Measurements from ENCODE around the gene FNDC7. TPM values are rescaled to one million over a fixed set of nuclear protein-coding genes. Genes with fewer than 3 reads are reported as not detected.
A peak's percentile ranks its signal among the peaks of the same experiment; 100 is the strongest.

FNDC7 gene
- total and polyA plus RNA-seq, 3 donors from 2014 or later = 3.2 to 11.2 (median 7.6) TPM

- Histone ChIP-seq H3K27me3 (no peaks in the 10 kb centered on the region), H3K27ac (no peak overlapping the region), H3K4me1 (peaks cover 5% of the 10 kb centered on the region), H3K4me3 (no peak overlapping the region), H3K36me3 (ENCODE audit: low read depth, missing control alignments) (no peaks in the 10 kb centered on the region), H3K9me3 (no peaks in the 10 kb centered on the region)
- TF ChIP-seq CTCF (IDR thresholded peaks at IDR 0.05) (no peak), POLR2A (IDR thresholded peaks at IDR 0.05) (no peak)
- DNase-seq = peak; percentile 55
- intact Hi-C loops (cut with DNase I; ENCODE audit: low total_unique reads) = no loop called here
- WGBS, 2 donors = 40 to 47% methylated on average over 2 of the region's 2 CpGs
Observed at GRCh38 chr1:108686614-108687313, 25.9 kb upstream of the FNDC7 start.

- H3K4me3 ChIP-seq = peak overlapping the region; percentile 93 to 94
- H3K27ac ChIP-seq = peak overlapping the region; percentile 98 to 99
- H3K4me1 ChIP-seq = peaks cover 16% of the 10 kb centered on the region
- TF ChIP-seq POLR2A (IDR thresholded peaks at IDR 0.05) (no peak), CTCF (IDR thresholded peaks at IDR 0.05) (no peak)
- intact Hi-C loops (cut with DNase I; ENCODE audit: low total_unique reads) = no loop called here
- H3K9me3 ChIP-seq = no peaks in the 10 kb centered on the region
- WGBS, 2 donors = 21 to 23% methylated on average over 12 of the region's 12 CpGs
- no peaks in the 10 kb centered on the region for H3K36me3 ChIP-seq (ENCODE audit: low read depth, missing control alignments)
- DNase-seq = no peak
- no peaks in the 10 kb centered on the region for H3K27me3 ChIP-seq
Observed at GRCh38 chr1:108691128-108691941, 21.4 kb upstream of the FNDC7 start.

GRCh38 chr1:108691942-108692723 lies 20.6 kb upstream of the FNDC7 start, which contains the start of gene PRPF38B:
TSS of gene PRPF38B (plus strand) at chr1:108692310. CDS start at chr1:108692592, 282 bp downstream.
- peaks cover 16% of the 10 kb centered on the region for H3K4me1 ChIP-seq
- no peak for TF ChIP-seq CTCF (IDR thresholded peaks at IDR 0.05)
- peak; percentile 51 for TF ChIP-seq POLR2A (IDR thresholded peaks at IDR 0.05)
- H3K9me3 ChIP-seq = no peaks in the 10 kb centered on the region
- WGBS, 2 donors = 0% methylated on average over 26 to 43 of the region's 59 CpGs
- intact Hi-C loops (cut with DNase I; ENCODE audit: low total_unique reads) = no loop called here
- peak within 1 kb of the TSS; percentile 93 to 94 for H3K4me3 ChIP-seq
- peak within 1 kb of the TSS; percentile 98 to 99 for H3K27ac ChIP-seq
- H3K36me3 ChIP-seq (ENCODE audit: low read depth, missing control alignments) = no peaks in the 10 kb centered on the region
- DNase-seq = peak; percentile 97
- H3K27me3 ChIP-seq = no peaks in the 10 kb centered on the region

GRCh38 chr1:108692724-108693655 lies 19.7 kb upstream of the FNDC7 start:
- 0% methylated on average over 21 to 36 of the region's 36 CpGs for WGBS, 2 donors
- Histone ChIP-seq H3K9me3 (no peaks in the 10 kb centered on the region), H3K27me3 (no peaks in the 10 kb centered on the region), H3K4me3 (peak overlapping the region; percentile 93 to 94), H3K4me1 (peaks cover 16% of the 10 kb centered on the region), H3K36me3 (ENCODE audit: low read depth, missing control alignments) (no peaks in the 10 kb centered on the region), H3K27ac (peak overlapping the region; percentile 98 to 99)
- peak; percentile 73 for DNase-seq
- intact Hi-C loops (cut with DNase I; ENCODE audit: low total_unique reads) = no loop called here
- no peak for TF ChIP-seq POLR2A (IDR thresholded peaks at IDR 0.05)
- TF ChIP-seq CTCF (IDR thresholded peaks at IDR 0.05) = no peak

Data from testis (tissue), 3 donors.